Endothelial cell (in vitro differentiated cells): ENCODE results near the gene CISD1. TPM values are rescaled to one million over a fixed set of nuclear protein-coding genes. Genes with fewer than 3 reads are reported as not detected.
A peak's percentile ranks its signal among the peaks of the same experiment; 100 is the strongest.

Experiments used
- DNase-seq: peaks from one replicate; pipeline ENCODE4 v3.0.0; 2021; ENCODE audit warnings: low spot score
- H3K27ac Mint-ChIP-seq: one replicate; pipeline ENCODE4 v1.8.0; 2021; ENCODE audit warnings: mixed read lengths, inconsistent platforms; ENCODE audit not compliant: unreplicated experiment
- H3K27me3 Mint-ChIP-seq: one replicate; pipeline ENCODE4 v1.8.0; 2021; ENCODE audit warnings: mild to moderate bottlenecking, moderate library complexity, mixed read lengths, inconsistent platforms; ENCODE audit not compliant: unreplicated experiment
- H3K36me3 Mint-ChIP-seq: one replicate; pipeline ENCODE4 v1.8.0; 2021; ENCODE audit warnings: mild to moderate bottlenecking, low read depth, mixed read lengths, inconsistent platforms; ENCODE audit not compliant: unreplicated experiment
- H3K4me1 Mint-ChIP-seq: one replicate; pipeline ENCODE4 v1.8.0; 2021; ENCODE audit warnings: mild to moderate bottlenecking, mixed read lengths, inconsistent platforms; ENCODE audit not compliant: unreplicated experiment
- H3K4me3 Mint-ChIP-seq: one replicate; pipeline ENCODE4 v1.8.0; 2021; ENCODE audit warnings: mild to moderate bottlenecking, mixed read lengths, inconsistent platforms; ENCODE audit not compliant: unreplicated experiment
- H3K9me3 Mint-ChIP-seq: one replicate; pipeline ENCODE4 v1.8.0; 2021; ENCODE audit warnings: mixed read lengths, inconsistent platforms; ENCODE audit not compliant: unreplicated experiment
- CTCF ChIP-seq: fragments of 200-600 bp; sonication (generic); IDR thresholded peaks from one replicate; pipeline ENCODE4 v1.5.0; 2021; ENCODE audit warnings: antibody characterized with exemption; ENCODE audit not compliant: unreplicated experiment
- total RNA-seq: library from RNA; stranded (reverse); fragmentation: NEBNext Ultra II Directional; extraction: Animal tissue kit (Norgen Biotek cat#: 25700); gene quantifications from one replicate; pipeline ENCODE4 v1.2.1, GENCODE V29; 2021; ENCODE audit not compliant: unreplicated experiment

Gene CISD1
- total RNA-seq, 1 donor from 2014 or later, result 38.1 TPM

- Mint-ChIP-seq H3K27me3 (peaks cover 5% of the 10 kb centered on the region), H3K4me1 (peaks cover 12% of the 10 kb centered on the region), H3K36me3 (peaks cover 6% of the 10 kb centered on the region), H3K4me3 (no peak overlapping the region), H3K9me3 (no peaks in the 10 kb centered on the region), H3K27ac (no peak overlapping the region)
- DNase-seq, result no peak
- TF ChIP-seq CTCF, result no peak
Observed at GRCh38 chr10:58331646-58332045, 62.7 kb downstream of the CISD1 start.

GRCh38 chr10:58334817-58335305 is 65.9 kb downstream of the CISD1 start, which contains the start of gene UBE2D1:
UBE2D1 (plus strand) TSS chr10:58335006; CDS start chr10:58335202, 196 bp downstream.
- peak; percentile 82 for DNase-seq
- peaks cover 2% of the 10 kb centered on the region for H3K27me3 Mint-ChIP-seq
- H3K27ac Mint-ChIP-seq, result peak within 1 kb of the TSS; percentile 70
- H3K9me3 Mint-ChIP-seq, result no peaks in the 10 kb centered on the region
- H3K4me3 Mint-ChIP-seq, result peak within 1 kb of the TSS; percentile 98
- peaks cover 15% of the 10 kb centered on the region for H3K4me1 Mint-ChIP-seq
- peaks cover 6% of the 10 kb centered on the region for H3K36me3 Mint-ChIP-seq
- no peak for TF ChIP-seq CTCF

DNA sequence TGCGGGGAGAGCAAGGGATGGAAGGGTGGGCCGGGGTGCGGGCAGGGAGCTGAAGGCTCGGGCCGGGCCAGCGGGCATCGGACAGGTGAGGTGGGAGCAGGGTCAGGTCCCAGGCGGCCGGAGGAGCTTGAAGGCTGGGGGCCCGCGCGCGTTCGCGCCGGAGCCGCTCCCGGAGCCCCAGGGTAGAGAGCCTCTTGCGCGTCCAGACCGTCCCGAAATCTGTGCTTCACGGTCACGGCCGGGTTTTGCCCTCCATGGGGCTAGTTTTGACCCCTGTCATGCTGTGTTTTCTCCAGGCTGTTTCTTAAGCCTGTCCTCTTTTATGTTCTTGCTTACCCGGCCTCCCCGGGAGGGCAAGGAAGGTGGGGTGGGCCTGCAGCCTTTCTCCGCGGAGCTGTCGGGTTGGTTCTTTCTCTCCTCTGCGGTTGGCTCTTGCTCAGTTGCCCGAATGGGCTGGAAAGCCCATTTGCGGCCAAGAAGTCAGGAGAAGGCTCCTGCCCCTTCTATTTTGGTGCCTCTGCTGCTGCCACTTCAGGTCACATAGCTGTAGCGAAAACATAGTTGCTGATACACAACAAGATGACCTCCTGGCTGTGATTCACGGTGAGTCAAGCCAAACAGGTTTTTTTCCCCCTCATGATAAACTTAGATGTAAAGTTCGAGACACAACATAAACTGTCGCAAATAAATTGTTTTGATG is 66.5 kb downstream of the CISD1 start:
- H3K9me3 Mint-ChIP-seq, result no peaks in the 10 kb centered on the region
- peak overlapping the region; percentile 98 for H3K4me3 Mint-ChIP-seq
- H3K27ac Mint-ChIP-seq, result peak overlapping the region; percentile 70
- H3K27me3 Mint-ChIP-seq, result peaks cover 2% of the 10 kb centered on the region
- TF ChIP-seq CTCF, result no peak
- peak; percentile 33 for DNase-seq
- H3K4me1 Mint-ChIP-seq, result peaks cover 15% of the 10 kb centered on the region
- peaks cover 6% of the 10 kb centered on the region for H3K36me3 Mint-ChIP-seq

DNA sequence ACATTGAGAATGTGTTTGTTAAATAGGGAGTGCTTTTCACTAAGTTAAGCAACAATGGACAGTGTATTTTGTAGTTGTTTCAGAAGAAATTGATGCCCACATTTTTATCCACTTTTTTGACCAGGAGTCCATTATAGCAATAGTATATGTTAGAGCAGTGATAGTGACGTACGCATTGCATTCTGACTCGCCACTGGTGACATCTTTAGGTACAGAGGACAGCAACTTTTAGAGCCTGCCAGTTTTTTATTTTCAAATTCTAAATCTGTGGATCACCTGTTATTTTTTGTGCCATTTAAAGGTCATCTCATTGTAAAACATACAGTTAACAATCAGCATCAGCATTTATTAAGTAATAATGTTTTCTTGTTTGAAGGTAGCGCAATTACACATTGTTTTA is 67.3 kb downstream of the CISD1 start:
- Mint-ChIP-seq H3K9me3 (no peaks in the 10 kb centered on the region), H3K4me3 (peak overlapping the region; percentile 98), H3K36me3 (peaks cover 6% of the 10 kb centered on the region), H3K27ac (no peak overlapping the region), H3K4me1 (peaks cover 18% of the 10 kb centered on the region), H3K27me3 (peaks cover 2% of the 10 kb centered on the region)
- TF ChIP-seq CTCF, result no peak
- DNase-seq, result no peak

Other genes with a start within 250 kb of the CISD1 start
- 5.5 TPM for gene IPMK, start 1.3 kb upstream of the CISD1 start, total RNA-seq
- gene UBE2D1, start 65.8 kb downstream of the CISD1 start, total RNA-seq, result 22.2 TPM
- 39.4 TPM for gene TFAM, start 116.2 kb downstream of the CISD1 start, total RNA-seq
- 1.1 TPM for gene BICC1, start 243.7 kb downstream of the CISD1 start, total RNA-seq